GM19193 (cell line): ENCODE results near the gene DENND6A.

Experiments used
- POLR2A ChIP-seq: IDR thresholded peaks from 4 replicates; pipeline ENCODE4 v1.6.1; 2011; ENCODE audit not compliant: insufficient read depth, insufficient read length; ENCODE audit errors: extremely low read depth

The DENND6A gene

GRCh38 chr3:57700737-57701136 is 7.9 kb upstream of the DENND6A start:
- TF ChIP-seq POLR2A = no peak

GRCh38 chr3:57699591-57699990 is 6.7 kb upstream of the DENND6A start:
- TF ChIP-seq POLR2A = no peak

GRCh38 chr3:57696801-57697321 is 4.0 kb upstream of the DENND6A start:
- no peak for TF ChIP-seq POLR2A

DNA sequence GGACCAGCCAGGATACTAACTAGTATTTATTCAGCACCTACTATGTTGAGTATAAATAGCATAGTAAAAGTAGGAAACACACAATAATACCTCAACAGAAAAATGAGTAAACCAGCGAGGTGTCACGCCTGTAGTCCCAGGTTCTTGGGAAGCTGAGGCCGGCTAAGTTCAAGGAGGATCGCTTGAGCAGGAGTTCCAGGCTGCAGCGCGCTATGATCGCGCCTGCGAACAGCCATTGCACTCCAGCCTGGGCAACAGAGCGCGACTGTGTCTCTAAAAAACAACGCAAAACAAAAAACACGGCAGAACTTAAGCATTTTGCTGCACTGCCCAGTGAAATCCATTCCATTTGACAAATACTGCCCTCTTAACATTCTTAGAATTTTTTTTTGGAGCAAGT is 1.3 kb upstream of the DENND6A start:
- no peak for TF ChIP-seq POLR2A

DNA sequence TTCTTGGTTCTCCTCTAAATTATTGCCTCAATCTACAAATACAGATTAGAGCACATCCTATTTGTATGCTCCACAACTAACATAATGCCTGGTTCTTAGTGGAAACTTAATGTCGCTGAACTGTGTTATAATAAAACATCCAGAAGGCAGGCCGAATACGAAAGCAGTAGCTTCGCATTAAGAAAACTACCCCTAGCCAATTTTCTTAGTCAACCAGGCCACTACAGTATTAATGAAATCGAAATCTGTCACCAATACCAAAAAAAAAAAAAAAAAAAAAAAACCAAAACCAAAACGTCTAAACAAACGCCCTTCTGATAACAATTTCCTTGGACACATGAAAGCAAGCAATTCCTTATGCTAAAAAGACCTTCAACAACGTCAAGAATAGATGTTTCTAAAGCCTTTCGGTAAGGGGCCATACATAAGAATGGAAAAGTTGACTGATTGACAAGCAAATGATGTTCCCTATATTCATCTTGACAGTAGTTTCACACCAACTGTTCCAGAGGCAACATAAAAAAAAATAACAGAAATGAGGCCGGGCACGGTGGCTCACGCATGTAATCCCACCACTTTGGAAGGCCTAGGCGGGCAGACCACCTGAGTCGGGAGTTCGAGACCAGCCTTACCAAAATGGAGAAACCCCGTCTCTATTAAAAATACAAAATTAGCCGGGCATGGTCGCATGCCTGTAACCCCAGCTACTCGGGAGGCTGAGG is 1.3 kb downstream of the DENND6A start:
- no peak for TF ChIP-seq POLR2A

DNA sequence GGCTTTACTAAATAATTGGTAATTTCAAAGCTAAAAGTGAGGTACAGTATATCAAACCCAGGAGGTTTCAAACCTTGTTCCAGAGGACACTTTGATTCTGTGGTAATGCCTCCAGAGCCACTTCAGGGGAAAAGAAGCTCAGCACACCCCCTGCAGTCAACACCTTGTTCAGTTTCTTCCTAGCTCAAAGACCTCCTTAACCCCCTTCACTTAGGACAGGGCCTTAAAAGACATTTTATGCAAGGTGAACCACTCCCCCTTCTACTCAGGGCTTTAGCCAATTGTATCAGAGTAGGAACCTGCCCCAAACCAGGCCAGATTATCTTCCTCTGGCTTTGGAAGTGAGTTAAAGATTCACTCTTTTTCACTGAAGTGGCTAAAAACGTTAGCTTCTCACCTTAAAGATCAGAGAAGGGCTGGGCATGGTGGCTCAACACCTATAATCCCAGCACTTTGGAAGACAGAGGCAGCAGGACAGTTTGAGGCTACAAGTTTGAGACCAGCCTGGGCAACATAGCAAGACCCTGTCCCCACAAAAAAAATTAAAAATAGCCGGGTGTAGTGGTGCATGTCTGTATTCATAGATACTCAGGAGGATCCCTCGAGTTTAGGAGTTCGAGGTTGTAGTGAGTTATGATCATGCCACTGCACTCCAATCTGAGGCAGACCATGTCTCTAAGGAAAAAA is 3.4 kb downstream of the DENND6A start:
- TF ChIP-seq POLR2A = no peak

- TF ChIP-seq POLR2A = no peak
Measured at GRCh38 chr3:57688291-57688690, 4.6 kb downstream of the DENND6A start.

DNA sequence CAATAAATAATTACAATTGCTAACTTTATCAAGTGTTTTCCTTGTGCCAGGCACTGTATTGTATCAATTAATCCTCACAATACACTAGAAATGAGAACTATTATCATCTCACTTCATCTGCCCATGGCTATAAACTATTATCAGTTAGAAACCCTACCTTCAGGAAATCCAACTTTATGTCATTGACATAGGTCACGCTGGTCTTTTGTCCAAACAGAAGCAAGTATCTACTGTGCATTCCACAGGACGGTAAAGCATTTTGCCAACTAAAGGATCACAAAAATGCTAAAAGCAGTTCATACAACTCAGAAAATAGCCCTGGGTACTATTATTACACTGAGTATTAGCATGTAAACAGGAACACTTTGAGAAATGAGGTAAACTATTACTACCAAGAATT is 9.6 kb downstream of the DENND6A start:
- TF ChIP-seq POLR2A = no peak

GRCh38 chr3:57682284-57682683 is 10.6 kb downstream of the DENND6A start:
- TF ChIP-seq POLR2A = no peak

- TF ChIP-seq POLR2A = no peak
Measured at GRCh38 chr3:57681691-57682090, 11.2 kb downstream of the DENND6A start.

DNA sequence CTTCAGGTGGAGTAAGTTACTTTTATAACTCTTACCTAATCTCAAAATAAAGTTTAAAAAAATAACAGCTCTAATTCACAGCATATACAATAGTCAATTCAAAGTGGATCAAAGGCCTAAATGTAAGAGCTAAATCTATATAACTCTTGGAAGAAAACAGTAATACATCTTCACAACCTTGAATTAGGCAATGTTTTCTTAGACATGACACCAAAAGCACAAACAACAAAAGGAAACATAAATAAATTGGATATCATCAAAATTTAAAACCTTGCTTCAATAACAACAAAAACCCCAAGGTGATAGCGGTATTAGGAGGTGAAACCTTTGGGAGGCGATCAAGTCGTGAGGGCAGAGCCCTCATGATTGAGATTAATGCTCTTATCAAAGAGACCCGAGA is 12.8 kb downstream of the DENND6A start:
- no peak for TF ChIP-seq POLR2A

- TF ChIP-seq POLR2A = no peak
Measured at GRCh38 chr3:57675530-57675929, 17.3 kb downstream of the DENND6A start.

GRCh38 chr3:57673156-57673555 is 19.7 kb downstream of the DENND6A start:
- TF ChIP-seq POLR2A = no peak

GRCh38 chr3:57670543-57670942 is 22.3 kb downstream of the DENND6A start:
- TF ChIP-seq POLR2A = no peak

GRCh38 chr3:57661404-57661803 is 31.5 kb downstream of the DENND6A start:
- TF ChIP-seq POLR2A = no peak

DNA sequence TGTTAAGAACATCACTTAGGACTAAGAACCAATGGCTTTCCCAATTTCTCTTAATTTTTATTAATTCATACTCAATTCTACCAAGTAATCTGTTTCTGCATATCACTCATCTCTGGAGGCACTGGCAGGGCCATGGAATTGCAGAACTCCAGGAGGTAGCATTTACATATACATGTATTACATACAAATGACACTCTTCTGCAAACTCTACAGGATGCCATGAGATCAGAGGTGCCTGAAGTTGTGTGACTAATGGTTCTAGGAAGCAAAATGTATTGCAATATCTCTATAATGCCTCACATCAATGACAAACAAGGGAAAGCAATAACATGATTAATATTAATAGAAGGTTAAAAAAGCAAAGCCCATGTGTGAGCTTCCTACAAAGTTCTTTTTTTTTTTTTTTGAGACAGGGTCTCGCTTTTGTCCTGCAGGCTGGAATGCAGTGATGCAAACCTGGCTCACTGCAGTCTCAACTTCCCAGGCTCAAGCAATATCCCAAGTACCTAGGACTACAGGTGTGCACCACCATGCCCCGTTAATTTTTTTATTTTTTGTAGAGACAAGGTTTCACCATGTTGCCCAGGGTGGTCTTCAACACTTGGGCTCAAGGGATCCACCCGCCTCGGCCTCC is 33.0 kb downstream of the DENND6A start:
- TF ChIP-seq POLR2A = no peak

DNA sequence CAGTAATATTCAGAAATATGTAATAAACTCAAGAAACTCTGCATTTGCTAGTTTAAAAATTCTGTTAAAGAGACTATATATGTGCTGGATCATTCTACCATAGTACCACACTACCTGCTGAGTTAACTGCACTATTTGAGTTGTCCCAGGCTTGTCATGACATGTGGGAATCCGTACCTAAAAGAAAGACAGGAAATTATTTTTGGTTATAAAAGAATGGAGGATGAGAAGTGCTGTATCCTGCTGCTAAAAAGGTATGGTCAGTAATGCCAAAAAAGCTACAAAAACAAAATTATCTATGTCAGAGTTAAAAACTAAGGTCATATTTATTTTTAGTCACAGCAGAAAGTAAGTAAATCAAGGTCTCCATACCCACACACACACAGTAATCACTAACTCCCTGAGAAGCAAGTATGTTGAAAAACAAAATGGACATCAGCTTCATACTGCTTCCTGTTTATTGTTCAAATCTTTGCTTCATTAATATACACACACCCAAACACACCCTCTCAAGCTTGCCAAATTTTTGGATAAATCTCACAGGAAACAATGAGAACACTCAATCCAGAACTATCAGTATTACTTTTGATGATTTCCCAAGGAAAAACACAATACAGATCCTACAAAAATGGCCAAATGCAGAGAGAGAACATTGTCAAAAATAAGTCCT is 33.7 kb downstream of the DENND6A start:
- TF ChIP-seq POLR2A = no peak
